ENCODE results near the gene ZBTB8A. TPM values are rescaled to one million over a fixed set of nuclear protein-coding genes. Genes with fewer than 3 reads are reported as not detected.
"Not testable (repeated sequence)": the region's sequence is repeated elsewhere in the genome, so short reads cannot be mapped to it uniquely, and the experiment has no call there.

The ZBTB8A gene
- total RNA-seq, 1 experiment from 2014 or later = 6.3 TPM

DNA sequence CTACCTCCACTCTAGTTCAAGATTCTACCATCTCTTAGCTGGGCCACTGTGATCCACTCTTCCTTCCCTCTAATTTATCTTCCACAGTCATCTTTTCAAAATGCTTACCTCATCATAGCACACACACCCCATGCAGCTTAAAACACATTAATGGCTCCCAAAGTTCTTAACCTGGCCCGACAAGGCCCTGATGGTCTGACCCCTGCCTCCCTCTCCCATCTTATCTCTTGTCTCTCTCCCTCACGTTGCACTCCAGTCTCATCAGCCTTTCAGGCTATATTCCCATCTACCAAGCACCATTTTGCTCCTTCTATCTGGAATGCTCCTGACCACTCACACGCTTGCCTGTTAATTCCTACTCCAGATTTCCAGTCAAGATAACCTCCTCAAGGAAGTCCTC, 2.5 kb upstream of the ZBTB8A start:
- DNase-seq (ENCODE audit: low read depth) = no peak

- peak; percentile 60 for DNase-seq (ENCODE audit: low read depth)
Observed at GRCh38 chr1:32539584-32540571, 651 bp downstream of the ZBTB8A start.

DNA sequence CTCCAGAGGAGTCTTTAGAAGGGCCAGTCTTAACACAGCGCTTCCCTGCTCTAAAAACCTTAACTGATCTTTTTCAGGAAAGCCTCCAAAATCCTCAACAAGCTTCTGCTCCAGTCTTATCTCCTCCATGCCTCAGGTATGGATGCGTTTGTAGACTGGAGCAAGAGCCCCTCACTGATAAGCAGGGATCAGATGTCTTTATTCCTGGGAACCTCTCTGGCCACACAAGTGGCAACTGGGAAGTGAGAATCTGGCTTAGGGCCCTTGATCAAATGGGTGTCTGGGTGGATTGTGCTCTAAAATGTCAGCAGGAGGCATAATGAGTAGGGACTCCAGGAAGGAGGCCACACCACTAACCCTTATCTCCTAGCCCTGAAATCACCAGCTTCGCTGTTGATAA, 1.4 kb downstream of the ZBTB8A start:
- peak; percentile 14 for DNase-seq (ENCODE audit: low read depth)

- DNase-seq (ENCODE audit: low read depth) = no peak
Observed at GRCh38 chr1:32541064-32541566, 1.9 kb downstream of the ZBTB8A start.

- no peak for DNase-seq (ENCODE audit: low read depth)
Observed at GRCh38 chr1:32546611-32547010, 7.4 kb downstream of the ZBTB8A start.

GRCh38 chr1:32549616-32550015, 10.4 kb downstream of the ZBTB8A start:
- DNase-seq (ENCODE audit: low read depth) = no peak

DNA sequence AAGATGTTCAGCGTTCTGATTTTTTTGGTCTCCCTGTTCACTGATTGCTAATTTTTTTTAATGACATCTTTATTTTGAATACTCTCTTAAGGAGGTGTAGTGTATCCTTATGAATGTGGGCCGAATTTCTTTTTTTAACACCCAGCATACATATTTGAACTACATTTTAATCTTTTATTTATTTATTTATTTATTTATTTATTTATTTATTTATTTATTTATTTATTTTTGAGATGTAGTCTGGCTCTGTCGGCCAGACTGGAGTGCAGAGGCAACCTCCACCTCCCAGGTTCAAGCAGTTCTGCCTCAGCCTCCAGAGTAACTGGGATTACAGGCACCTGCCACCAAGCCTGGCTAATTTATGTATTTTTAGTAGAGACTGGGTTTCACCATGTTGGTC, 15.1 kb downstream of the ZBTB8A start:
- DNase-seq (ENCODE audit: low read depth) = no peak

GRCh38 chr1:32557035-32557434, 17.8 kb downstream of the ZBTB8A start:
- DNase-seq (ENCODE audit: low read depth) = not testable (repeated sequence)

DNA sequence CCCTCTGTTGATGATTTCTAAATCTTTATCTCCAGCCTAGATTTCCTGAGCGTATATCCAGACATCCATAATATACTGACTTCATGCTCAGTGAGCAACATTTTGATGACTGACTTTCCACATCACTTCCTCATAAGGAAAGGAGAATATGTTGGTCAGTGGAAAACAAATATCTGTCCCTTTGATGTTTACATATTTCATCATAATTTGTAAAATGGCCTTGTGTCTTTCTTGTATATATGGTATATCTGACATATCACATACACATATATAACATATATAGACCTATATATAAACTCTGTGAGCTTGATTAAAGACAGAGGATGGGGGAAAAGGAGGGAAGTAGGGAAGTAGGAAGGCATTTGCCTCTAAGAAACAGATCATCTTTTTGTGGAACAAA, 18.6 kb downstream of the ZBTB8A start:
- no peak for DNase-seq (ENCODE audit: low read depth)

DNA sequence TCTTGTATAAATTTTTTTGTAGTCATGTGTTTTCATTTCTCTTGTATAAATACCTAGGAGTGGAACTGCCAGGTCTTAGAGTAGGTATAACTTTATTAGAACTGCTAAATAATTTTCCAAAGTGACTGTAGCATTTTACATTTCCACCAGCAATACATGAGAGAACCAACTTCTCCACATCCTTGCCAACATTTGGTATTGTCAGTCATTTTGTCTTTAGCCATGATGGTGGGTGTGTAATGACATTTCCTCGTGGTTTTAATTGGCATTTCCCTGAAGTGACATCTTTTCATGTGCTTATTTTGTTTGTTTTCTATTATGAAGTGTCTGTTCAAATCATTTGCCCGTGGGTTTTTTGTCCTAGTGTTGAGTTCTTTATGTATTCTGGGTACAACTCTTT, 29.7 kb downstream of the ZBTB8A start:
- DNase-seq (ENCODE audit: low read depth) = no peak

- no peak for DNase-seq (ENCODE audit: low read depth)
Observed at GRCh38 chr1:32580348-32581017, 41.3 kb downstream of the ZBTB8A start.

DNA sequence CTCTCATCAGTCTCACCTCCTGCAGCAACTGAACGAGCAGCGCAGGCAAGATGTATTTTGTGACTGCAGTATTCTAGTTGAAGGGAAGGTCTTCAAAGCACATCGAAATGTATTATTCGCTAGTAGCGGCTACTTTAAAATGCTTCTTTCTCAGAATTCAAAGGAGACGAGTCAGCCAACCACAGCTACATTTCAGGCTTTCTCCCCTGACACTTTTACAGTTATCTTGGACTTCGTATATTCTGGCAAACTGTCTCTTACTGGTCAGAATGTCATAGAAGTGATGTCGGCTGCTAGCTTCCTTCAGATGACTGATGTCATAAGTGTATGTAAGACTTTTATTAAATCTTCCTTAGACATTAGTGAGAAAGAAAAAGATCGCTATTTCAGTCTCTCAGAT, 53.7 kb downstream of the ZBTB8A start:
- DNase-seq (ENCODE audit: low read depth) = peak; percentile 49

- DNase-seq (ENCODE audit: low read depth) = no peak
Observed at GRCh38 chr1:32600034-32600433, 60.8 kb downstream of the ZBTB8A start.

GRCh38 chr1:32605711-32606424, 66.6 kb downstream of the ZBTB8A start:
- no peak for DNase-seq (ENCODE audit: low read depth)

- no peak for DNase-seq (ENCODE audit: low read depth)
Observed at GRCh38 chr1:32606565-32607371, 67.5 kb downstream of the ZBTB8A start.

DNA sequence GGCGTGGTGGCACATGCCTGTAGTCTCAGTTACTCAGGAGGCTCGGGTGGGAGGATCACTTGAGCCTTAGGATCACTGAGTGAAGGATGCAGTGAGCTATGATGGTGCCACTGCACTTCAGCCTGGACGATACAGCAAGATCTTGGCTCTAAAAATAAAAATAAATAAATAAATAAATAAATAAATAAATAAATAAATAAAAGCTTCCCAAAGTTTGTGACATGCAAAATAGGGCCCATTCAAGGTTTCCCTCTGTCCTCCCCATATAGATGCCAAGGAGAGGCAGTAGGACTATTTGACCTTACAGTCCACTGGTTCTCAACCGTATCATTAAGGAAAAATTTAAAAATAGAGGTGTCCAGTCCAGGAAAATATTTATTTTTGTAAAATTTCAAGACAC, 70.0 kb downstream of the ZBTB8A start:
- no peak for DNase-seq (ENCODE audit: low read depth)

DNA sequence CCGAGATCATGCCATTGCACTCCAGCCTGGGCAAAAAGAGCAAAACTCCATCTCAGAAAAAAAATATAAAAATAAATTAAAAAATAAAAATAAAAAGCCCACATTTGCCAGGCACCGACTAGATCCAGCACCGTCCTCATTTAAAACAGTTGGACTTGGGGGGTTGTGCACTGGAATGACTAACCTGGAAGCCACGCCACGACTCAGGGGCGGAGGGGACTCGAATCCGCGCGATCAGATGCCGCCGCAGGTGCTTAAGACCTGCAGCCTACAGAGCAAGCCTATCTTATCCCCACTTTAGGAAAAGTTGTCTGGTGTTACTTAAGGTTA, 72.6 kb downstream of the ZBTB8A start:
- no peak for DNase-seq (ENCODE audit: low read depth)

DNA sequence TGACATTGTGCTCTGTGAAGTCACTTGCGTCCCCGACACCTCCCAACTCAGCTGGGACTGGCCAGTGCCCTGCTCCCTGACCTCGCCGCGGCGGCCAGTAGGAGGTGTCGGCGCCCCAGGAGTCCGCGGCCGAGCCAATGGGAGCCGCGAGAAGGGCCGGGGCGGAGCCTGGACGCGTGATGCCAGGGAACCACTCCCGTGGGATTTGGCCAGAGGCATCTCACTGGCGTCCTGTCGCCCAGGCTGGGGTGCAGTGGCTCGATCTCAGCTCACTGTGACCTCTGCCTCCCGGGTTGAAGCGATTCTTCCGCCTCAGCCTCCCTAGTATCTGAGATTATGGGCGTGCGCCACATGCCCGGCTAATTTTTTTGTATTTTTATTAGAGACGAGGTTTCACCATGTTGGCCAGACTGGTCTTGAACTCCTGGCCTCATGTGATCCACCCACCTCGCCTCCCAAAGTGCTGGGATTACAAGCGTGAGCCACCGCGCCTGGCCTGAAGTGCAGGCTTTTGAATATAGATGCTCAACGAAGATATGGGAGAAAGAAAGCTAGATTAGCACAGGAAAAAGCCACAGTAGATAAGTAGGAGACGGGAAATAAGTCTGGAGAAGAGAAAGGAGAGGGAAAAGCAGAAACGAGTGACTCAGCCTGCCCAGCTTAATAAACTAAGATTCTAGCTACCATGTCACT, 73.1 kb downstream of the ZBTB8A start:
- DNase-seq (ENCODE audit: low read depth) = peak; percentile 89

- DNase-seq (ENCODE audit: low read depth) = no peak
Observed at GRCh38 chr1:32613472-32613871, 74.2 kb downstream of the ZBTB8A start.

GRCh38 chr1:32618673-32619221, 79.5 kb downstream of the ZBTB8A start:
- DNase-seq (ENCODE audit: low read depth) = no peak

Measured in M059J (cell line).